Parathyroid adenoma (tissue), 2 donors: Measurements from ENCODE around the gene CEP72.

ENCODE experiments used
- H2AFZ ChIP-seq: fragments of 300-600 bp; sonication (generic); one replicate; pipeline ENCODE4 v1.7.0; 2017; ENCODE audit warnings: antibody characterized with exemption, mild to moderate bottlenecking
- H3K27ac ChIP-seq: fragments of 300-600 bp; sonication (generic); one replicate; pipeline ENCODE4 v1.7.0; 2017
- H3K27me3 ChIP-seq: fragments of 300-600 bp; sonication (generic); one replicate; pipeline ENCODE4 v1.7.0; 2017; ENCODE audit warnings: low read length; ENCODE audit not compliant: control insufficient read depth, insufficient read depth
- H3K36me3 ChIP-seq: fragments of 300-600 bp; sonication (generic); one replicate; pipeline ENCODE4 v1.7.0; 2017; ENCODE audit warnings: low read length; ENCODE audit not compliant: control insufficient read depth, insufficient read depth
- H3K4me1 ChIP-seq: fragments of 300-600 bp; sonication (generic); one replicate; pipeline ENCODE4 v1.7.0; 2017; ENCODE audit warnings: control low read depth
- H3K4me2 ChIP-seq: fragments of 300-600 bp; sonication (generic); one replicate; pipeline ENCODE4 v1.7.0; 2017; ENCODE audit warnings: low read length
- H3K4me3 ChIP-seq: fragments of 300-600 bp; sonication (generic); one replicate; pipeline ENCODE4 v1.7.0; 2017; ENCODE audit warnings: low read depth, low read length
- H3K79me2 ChIP-seq: fragments of 300-600 bp; sonication (generic); one replicate; pipeline ENCODE4 v1.7.0; 2017; ENCODE audit warnings: control low read depth
- H3K9ac ChIP-seq: fragments of 300-600 bp; sonication (generic); one replicate; pipeline ENCODE4 v1.7.0; 2017; ENCODE audit warnings: mild to moderate bottlenecking
- H3K9me3 ChIP-seq: fragments of 300-600 bp; sonication (generic); one replicate; pipeline ENCODE4 v1.7.0; 2017; ENCODE audit warnings: low read length; ENCODE audit not compliant: control insufficient read depth
- CTCF ChIP-seq: fragments of 300-600 bp; sonication (generic); IDR thresholded peaks from one replicate; pipeline ENCODE4 v1.7.0; 2017; ENCODE audit warnings: antibody characterized with exemption, mild to moderate bottlenecking
- donor health status: primary hyperparathyroidism.

The CEP72 gene

GRCh38 chr5:594226-594860, 17.8 kb upstream of the CEP72 start:
- H3K4me1 ChIP-seq = no peaks in the 10 kb centered on the region
- no peak overlapping the region for H3K4me2 ChIP-seq
- no peak overlapping the region for H3K4me3 ChIP-seq
- no peak overlapping the region for H2AFZ ChIP-seq
- H3K27ac ChIP-seq = no peak overlapping the region
- TF ChIP-seq CTCF = no peak
- no peak overlapping the region for H3K9ac ChIP-seq
- no peaks in the 10 kb centered on the region for H3K9me3 ChIP-seq
- no peaks in the 10 kb centered on the region for H3K79me2 ChIP-seq
- no peaks in the 10 kb centered on the region for H3K36me3 ChIP-seq
- no peaks in the 10 kb centered on the region for H3K27me3 ChIP-seq

GRCh38 chr5:595285-595875, 16.8 kb upstream of the CEP72 start:
- H3K27ac ChIP-seq = no peak overlapping the region
- H3K36me3 ChIP-seq = no peaks in the 10 kb centered on the region
- no peaks in the 10 kb centered on the region for H3K79me2 ChIP-seq
- no peaks in the 10 kb centered on the region for H3K9me3 ChIP-seq
- TF ChIP-seq CTCF = no peak
- no peak overlapping the region for H3K9ac ChIP-seq
- H3K4me3 ChIP-seq = no peak overlapping the region
- no peak overlapping the region for H2AFZ ChIP-seq
- H3K4me1 ChIP-seq = no peaks in the 10 kb centered on the region
- H3K27me3 ChIP-seq = no peaks in the 10 kb centered on the region
- H3K4me2 ChIP-seq = no peak overlapping the region

- H3K27me3 ChIP-seq = no peaks in the 10 kb centered on the region
- H3K9me3 ChIP-seq = no peaks in the 10 kb centered on the region
- H3K9ac ChIP-seq = no peak overlapping the region
- H2AFZ ChIP-seq = no peak overlapping the region
- H3K4me1 ChIP-seq = no peaks in the 10 kb centered on the region
- H3K4me3 ChIP-seq = no peak overlapping the region
- no peak overlapping the region for H3K27ac ChIP-seq
- TF ChIP-seq CTCF = no peak
- H3K36me3 ChIP-seq = no peaks in the 10 kb centered on the region
- no peak overlapping the region for H3K4me2 ChIP-seq
- H3K79me2 ChIP-seq = no peaks in the 10 kb centered on the region
Observed at GRCh38 chr5:597871-598563, 14.1 kb upstream of the CEP72 start.

DNA sequence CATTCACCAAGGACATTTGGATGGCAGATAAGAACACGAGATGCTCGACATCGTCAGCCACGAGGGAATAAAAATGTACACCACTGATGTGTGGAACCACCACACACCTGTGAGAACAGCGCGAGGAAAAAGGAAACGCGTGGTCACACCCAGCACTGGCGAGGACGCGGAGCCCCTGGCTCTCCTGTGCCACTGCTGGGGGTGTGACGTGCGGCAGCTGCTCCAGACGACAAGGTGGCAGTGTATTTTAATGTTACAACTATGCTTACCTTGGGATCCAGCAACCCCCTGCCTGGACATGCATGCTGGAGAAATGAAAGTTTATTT, 13.6 kb upstream of the CEP72 start:
- Histone ChIP-seq H3K4me1 (no peaks in the 10 kb centered on the region), H3K9ac (no peak overlapping the region), H3K79me2 (no peaks in the 10 kb centered on the region), H2AFZ (no peak overlapping the region), H3K36me3 (no peaks in the 10 kb centered on the region), H3K9me3 (no peaks in the 10 kb centered on the region), H3K4me2 (no peak overlapping the region), H3K4me3 (no peak overlapping the region), H3K27me3 (no peaks in the 10 kb centered on the region), H3K27ac (no peak overlapping the region)
- TF ChIP-seq CTCF = no peak
